HG03521 (cell line): ENCODE results near the gene QSOX1.

Source experiments
- ATAC-seq: cut with Tn5 transposase; IDR thresholded peaks from one replicate; pipeline ENCODE4 v1.9.1; 2021; ENCODE audit warnings: mild to moderate bottlenecking, moderate library complexity; ENCODE audit not compliant: unreplicated experiment

QSOX1 gene

DNA sequence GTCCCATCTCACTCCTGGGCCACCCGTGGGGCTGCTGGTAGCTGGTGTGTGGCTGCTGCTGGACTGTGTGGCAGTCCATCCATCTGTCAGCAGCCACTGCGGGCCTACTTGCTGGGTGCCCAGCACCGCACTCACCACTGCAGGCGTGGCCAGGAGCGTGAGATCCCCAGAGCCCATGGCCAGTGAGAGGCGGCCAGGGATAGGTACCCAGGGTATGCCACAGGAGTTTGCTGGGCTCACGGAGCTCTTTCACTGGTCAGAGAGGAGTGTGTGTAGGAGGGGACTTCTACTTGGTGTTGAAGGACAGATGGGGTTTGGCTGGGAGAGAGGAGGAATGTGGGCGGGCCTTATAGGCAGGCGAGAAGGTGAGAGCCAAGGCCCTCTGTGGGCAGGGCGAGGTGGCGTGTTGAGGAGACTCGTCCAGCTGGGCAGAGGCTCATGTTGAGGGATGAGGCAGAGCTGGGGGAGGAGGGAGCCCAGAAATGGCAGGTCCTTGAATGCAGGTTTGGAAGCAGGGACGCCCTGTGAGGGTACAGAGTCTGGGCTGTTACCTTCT, 15.0 kb downstream of the QSOX1 start:
- ATAC-seq: no peak

DNA sequence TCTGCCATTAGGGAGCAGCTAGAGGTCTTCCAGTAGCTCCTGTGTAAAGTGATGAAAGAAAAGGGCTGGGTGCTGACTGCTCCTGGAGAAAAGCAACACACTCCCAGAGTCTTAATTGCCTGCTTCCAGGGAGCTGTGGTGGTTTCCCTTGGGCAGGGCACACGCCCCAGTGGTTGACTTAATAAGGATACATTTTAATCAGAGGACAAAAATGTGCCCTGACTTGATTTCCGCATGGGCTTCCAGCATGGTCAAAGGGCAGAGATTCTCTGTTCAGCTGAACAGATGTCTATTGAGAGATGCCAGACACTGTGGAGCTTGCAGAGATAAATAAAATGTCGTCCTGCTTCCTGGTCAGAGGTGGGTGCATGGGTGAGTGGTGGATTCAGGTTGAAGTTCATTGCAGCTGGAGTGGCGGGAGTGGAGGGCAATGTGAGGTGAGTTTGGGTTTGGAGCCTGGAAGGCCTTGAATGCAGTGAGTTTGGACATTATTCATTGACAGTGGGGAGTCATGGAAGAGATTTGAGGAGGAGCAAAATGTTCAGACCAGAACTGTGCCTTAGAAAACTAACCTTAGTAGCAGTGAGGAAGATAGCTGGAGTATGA, 16.0 kb downstream of the QSOX1 start:
- ATAC-seq: no peak

DNA sequence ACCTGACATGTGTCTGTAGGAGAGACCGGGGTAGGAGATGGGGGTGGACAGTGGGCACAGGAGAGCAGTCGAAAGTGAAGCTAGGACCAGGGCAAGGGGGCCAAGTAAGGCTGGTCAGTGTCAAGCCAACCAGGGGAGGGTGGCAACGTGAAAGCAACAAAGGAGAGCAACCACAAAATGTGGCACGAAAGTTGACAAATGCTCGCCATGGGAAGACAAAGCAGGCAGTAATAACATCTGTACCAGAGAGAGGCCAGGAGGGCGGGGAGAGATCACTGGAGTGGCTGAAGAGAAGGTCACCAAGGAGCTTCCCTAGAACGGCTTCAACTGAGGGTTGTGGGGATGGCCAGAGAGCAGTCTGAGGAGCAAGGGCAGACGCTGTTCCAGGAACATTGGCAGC, 17.0 kb downstream of the QSOX1 start:
- ATAC-seq: no peak

DNA sequence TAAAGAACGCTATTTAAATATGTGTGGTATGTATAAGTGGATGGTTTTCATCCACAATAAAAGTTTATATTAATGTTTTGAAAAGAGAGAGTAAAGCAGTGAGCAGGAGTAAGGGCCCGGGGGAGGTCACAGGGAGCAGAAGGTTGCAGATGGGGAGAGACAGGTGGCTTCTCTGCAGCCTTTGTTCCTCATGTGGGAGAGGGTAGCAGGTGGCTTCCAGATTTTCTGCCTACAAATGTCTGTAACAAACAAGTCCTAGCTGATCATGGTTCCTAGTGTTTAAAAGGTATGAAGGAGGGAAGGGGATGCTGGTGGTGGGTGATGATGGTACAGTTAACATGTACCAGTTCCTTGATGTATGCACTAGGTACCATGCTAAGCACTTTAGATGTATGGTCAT, 18.8 kb downstream of the QSOX1 start:
- no peak for ATAC-seq

DNA sequence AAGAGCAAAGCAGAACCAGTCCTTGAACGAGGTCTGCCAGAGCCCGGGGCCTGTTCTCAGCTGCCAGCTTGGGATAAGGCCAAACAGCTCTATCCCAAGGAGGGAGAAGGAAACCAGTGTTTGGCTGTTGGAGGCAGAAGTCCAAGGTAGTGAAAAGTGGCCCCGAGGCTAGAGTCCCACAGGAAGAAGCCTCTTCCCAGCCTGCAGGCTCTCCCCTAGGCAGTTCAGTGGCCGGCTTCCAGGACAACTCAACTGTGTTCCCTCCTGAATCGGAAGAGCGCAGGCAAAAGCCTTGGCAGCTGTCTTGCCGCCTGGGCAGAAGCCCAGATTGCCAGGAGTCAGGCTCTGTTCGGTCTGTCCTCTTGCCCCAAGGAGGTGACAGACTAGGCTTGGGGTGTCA, 19.3 kb downstream of the QSOX1 start:
- ATAC-seq: no peak

DNA sequence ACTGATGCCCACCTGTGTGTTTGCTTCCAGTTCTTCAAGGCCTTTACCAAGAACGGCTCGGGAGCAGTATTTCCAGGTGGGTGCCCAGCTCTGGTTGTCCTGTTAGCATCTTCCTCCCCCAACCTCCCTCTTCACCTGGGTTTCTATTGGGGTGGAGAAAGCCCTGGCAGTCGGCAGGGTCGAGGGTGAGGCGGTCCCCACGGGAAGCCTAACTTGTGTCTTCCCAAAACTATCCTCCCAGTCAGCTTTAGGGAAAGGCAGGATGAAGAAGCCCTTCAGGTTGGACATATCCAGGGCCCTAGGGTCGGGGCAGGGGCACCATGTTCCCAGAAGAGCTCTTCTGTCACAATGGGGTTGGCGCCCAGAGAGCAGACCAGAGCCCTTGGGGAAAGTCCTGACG, 20.6 kb downstream of the QSOX1 start:
- ATAC-seq: no peak

DNA sequence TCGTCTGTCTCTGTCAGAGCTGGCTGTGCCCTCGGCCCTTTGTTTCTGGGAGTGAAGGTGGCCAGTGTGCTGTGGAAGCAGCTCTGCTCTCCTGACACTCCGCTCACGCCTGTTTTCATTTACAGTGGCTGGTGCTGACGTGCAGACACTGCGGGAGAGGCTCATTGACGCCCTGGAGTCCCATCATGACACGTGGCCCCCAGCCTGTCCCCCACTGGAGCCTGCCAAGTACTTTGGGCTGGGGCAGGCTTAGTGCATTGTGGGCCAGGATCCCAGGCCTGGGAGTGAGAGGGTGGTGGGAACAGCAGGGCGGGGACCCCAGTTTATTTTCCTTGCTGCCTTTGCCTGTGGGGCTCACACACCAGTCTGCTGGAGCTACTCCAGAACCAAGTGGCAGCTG, 21.1 kb downstream of the QSOX1 start:
- no peak for ATAC-seq

DNA sequence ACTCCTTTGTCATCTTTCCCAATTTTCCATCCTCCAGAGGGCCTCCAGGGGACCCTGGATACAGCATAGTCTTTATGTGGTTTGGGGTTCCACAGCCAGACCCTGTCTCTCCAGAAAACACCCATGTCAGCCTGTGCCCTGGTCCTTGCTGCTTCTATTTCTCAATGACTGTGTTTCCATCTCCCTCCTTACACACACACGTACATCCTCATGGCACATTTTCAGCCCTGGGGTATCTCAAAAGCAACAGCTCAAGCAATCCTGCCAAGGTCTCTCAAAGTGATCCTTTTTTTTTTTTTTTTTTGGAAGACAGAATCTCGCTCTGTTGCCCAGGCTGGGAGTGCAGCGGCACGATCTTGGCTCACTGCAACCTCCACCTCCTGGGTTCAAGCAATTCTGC, 22.3 kb downstream of the QSOX1 start:
- ATAC-seq: no peak

DNA sequence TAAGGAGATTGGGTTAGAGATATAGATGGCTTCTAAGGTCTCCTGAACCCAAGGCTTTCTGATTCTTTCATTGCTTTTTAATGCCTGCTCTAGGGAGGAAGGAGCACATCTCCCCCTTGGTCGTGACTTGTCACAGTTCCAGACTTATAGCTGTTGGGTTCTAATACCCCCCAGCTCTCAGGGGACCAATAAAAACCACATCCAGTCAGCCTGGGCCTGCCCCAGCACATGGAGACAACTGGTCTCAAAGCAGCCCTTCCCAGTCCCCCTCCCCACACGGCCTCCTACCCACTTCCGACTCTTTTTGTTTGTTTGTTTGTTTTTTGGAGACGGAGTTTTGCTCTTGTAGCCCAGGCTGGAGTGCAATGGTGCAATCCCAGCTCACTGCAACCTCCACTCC, 23.3 kb downstream of the QSOX1 start:
- no peak for ATAC-seq

DNA sequence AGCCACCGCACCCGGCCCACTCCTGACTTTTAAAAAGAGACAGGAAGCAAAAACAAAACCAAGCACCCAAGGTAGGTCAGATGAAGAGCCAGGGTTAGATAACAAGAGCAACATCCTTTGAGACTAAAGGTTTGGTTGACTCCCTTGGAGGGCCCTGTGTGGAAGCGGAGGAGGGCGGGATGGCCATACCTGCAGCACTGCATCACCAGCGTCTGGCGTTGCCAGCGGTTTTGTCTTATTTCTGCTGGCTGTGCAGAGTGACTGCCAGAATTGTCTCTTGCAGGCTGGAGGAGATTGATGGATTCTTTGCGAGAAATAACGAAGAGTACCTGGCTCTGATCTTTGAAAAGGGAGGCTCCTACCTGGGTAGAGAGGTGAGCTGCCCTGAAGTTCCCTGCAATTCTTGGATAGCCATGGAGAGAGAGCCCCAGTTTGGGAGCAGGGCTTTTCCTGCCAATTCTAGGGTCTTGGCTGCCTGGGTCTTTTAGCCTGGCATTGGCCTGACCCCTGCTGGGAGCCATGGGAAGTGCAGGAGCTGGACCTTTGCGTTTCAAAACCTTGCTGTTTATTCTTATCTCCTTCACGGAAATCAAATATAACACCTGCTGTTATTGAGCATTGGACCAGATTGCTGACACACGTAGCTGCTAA, 24.0 kb downstream of the QSOX1 start:
- no peak for ATAC-seq

DNA sequence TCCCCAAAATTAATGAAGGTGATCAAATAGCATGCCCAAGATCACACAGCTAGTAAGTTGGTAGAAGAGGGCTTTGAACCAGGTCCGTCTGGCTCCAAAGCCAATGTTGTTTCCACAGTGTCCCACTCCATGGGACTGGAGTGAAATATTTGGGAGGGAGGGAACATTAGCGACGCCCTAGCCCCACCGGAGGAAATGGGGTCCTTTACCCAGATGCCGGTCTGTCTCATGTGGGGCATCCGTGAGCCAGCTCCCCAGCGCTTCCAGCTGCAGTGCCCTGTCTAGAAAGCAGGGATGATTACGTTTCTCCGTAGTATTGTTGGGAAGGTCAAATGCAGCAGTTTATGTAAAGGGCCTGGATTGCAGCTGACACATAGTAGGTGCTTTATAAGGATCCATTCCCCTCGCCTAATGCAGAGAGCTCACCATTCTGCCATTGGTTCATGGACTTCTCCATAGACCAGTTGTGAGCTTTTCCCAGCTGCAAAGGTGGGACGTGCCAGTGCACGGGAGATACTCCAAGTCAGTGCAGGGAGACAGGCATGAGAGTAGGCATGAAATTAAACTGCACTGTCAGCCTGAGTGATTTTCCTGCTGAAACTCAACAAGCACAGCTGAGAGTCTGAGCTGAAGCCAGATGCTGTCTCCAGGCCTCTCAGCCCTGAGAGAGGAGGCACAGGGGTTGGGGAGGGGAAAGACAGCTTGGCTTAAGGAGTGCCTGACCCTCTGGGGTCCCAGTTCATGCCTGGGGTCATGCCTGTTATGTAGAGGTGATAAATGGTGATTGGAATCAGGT, 24.7 kb downstream of the QSOX1 start:
- ATAC-seq: no peak

DNA sequence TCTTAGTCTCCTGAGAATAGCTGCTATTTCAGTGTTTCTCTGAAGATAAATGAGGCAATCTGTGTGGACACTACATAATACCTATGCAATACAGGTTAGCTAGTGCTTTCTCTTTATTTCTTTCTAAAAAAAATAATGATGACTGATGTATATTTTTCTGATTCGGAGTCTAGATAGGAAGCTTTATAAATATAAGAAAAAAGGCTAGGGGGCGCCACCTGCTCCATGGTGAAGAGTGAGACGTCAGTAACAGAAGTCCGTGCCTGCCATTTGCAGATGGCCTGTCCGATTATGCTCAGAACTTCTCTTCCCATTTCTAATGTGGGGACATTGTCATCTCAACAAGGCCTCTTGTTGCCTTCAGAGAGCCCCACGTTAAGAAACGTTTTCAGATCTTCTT, 26.4 kb downstream of the QSOX1 start:
- no peak for ATAC-seq

DNA sequence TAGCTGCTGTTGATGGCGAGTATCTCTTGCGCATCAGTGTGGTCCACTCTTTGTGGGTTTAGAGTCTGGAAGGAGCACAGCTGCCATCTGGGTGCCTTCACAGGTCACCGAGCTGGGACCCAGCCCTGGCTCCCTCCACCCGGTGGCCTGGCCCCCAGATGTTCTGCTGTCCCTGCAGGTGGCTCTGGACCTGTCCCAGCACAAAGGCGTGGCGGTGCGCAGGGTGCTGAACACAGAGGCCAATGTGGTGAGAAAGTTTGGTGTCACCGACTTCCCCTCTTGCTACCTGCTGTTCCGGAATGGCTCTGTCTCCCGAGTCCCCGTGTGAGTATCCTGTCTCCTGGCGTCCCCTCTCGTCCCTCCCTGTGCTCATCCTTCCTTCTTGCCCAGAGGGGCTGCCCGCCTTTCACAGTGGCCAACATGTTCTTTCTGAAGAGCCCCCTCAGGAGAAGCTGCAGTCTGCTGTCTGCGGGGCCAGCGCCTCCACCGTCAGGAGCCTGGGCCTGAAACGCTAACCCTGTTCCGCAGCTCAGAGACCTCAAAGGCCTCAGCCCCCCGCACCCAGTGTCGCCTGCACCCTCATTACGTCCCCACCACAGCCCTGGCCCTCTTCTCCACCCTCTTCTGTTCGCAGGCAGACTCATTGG, 27.4 kb downstream of the QSOX1 start:
- no peak for ATAC-seq

DNA sequence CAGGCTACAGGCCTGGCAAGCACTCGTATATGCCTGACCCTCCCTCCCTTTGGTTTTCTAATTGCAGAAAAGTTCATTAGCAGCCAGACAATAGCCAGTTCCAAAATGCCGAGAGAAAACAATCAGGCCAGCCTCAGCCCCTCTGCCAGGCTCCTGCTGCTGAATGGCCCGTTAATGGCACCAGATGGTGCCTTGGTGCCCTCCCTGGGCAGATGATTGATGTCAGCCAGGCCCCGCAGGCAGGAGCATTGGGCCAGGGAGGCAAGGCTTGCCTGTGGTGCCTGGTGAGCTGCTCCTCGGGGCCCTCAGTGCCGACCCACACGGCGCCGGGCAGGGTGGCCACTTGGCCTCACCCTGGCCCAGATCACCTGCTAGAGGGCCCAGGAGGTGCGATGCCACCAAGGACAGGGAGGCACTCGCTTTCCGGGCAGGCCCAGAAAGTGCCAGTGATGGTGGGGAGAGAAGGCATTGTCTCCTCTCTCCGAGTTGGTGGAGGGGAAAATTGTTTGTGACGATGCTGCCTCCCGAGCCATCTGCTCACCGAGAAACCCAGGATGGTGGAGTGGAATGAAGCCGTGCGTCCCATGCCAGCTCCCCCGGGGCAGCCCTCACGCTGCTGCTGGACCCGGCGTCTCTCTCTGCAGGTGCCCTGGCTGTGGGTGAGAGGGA, 28.1 kb downstream of the QSOX1 start:
- ATAC-seq: no peak

DNA sequence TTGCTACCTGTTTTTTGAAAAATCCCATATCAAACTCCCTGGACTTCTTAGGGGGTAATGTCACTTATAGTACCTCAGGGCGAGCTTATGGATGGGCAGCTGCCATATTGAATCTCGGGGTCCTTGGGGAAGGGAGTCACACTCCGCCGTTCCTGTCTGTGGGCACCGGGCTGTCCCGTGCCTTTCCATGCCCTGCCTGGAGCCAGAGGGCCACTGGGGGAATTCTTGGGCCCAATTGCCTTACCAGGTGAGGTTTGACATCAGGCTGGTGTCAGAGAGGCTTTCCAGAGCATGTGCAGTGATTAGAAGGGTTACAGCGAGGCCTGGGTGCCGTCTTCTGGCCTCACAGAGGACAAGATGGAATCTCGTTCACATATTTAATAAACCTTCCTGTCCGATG, 28.8 kb downstream of the QSOX1 start:
- ATAC-seq: no peak

DNA sequence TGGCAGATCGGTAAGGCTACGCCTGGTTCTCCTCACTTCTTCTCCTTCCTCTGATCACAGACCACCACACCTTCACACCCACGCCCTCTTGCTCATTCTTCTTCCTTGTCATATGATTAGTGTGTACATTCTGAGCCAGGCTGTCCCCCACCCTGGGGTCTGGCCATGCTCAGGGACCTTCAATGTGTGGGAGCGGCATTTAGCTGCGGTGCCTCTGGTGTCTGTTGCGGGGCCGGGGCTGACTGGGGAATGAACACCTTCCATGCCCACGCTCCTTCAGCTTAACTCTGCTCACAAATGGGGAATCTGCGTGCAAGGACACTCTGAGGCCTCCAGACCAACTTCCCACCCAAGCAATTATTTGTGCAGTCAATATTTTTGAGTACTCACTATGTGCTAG, 29.4 kb downstream of the QSOX1 start:
- no peak for ATAC-seq

DNA sequence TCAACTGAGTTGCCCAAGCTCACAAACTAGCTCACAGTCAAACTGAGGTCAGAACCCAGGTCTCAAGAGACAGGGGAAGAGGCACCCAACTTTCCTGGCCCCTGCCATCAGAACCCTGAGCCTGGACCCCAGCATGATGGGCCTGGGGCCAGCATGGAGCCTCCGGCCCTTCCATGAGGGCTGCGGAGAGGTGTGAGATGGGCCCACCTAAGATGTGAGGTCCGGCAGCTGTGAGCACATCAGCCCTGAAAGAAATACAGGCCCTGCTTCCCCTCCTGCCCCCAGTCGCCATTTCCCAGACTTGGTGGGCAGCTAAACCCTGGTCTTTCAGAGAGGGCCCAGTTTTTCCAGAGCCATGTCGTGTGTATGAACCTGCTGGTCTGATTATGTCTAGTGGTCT, 30.6 kb downstream of the QSOX1 start:
- no peak for ATAC-seq

DNA sequence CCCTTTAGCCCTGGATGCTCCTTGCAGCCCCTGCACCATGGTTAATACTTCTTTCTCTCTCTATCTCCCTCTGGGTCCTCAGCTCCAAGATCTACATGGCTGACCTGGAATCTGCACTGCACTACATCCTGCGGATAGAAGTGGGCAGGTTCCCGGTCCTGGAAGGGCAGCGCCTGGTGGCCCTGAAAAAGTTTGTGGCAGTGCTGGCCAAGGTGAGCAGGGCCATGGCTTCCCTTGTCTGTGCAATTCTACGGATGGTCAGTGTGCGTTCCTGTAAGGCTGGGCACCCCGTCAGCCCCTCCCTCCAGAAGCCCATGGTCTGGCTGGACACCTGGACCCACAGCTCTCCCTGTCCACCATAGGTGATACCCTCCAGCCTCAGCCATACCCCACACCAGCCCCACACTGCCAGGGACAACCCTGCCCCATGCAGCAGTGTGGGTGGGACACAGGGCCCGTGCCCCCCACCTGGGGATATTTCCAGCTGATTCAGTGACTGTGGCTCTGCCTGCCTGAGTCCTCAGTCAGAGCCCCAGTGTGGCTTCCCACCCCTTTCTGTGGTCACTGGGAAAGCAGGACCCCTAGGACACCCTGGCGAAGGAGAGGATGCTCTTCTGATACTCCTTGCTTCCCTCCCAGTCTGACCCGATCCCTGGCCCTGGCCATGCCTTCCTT, 31.4 kb downstream of the QSOX1 start:
- ATAC-seq: no peak

DNA sequence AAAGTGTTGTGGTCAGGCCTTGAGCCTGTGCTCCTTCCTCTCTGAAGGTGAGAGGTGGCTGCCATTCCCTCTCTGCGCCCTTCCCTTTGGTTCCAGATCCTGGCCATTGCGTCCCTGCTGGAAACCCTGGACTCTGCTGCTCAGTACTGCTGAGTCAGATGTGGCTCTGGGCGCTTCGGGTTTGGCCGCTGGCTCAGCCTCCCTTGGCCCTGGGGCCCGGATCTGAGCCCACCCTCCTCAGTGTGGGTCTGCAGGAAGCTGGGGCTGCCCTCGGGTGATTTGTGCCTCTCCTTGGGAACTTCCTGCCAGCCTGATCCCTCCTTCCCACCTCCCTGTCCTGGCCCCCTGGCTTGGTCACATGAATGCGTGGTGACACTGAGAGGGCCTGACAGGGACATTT, 32.2 kb downstream of the QSOX1 start:
- no peak for ATAC-seq

DNA sequence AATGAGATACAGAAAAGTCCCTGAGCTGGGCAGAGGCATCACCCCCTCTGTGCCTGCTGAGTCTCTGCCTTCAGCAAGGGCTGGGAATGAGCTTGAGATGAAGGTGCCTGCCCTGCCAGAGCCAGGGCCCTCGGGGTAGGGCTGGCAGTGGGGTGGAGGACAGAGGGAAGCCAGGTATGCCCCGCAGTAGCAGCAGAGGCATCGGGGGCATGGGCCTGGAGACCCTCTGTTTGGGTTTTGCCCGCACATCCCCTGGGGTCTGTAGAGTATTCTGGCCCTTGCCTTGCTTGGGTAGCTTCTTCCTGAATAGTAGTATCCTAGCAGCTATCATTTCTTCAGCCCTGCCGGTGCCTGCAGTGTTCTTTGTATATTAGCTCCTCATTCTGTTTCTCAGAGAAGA, 33.0 kb downstream of the QSOX1 start:
- no peak for ATAC-seq
